A549 (cell line): ENCODE results near the gene SH3BP2.

ENCODE experiments used
- ESRRA ChIP-seq: fragments of 150-350 bp; IDR thresholded peaks from 2 replicates; pipeline ENCODE4 v1.6.1; 2014; ENCODE audit warnings: mild to moderate bottlenecking, low read length, borderline replicate concordance
- GATA3 ChIP-seq: IDR thresholded peaks from 2 replicates; pipeline ENCODE4 v1.6.1; 2012; ENCODE audit warnings: borderline replicate concordance
- JUN ChIP-seq, 2 experiments: fragments of >200 bp; sonication (Bioruptor Twin); formaldehyde crosslinking; IDR thresholded peaks; 2 replicates in 1 of 2; 3 replicates in 1 of 2; pipeline ENCODE4 v1.6.1; 2016 to 2017
- JUNB ChIP-seq: fragments of >200 bp; sonication (Bioruptor Twin); formaldehyde crosslinking; IDR thresholded peaks from 2 replicates; pipeline ENCODE4 v1.6.1; 2016
- POLR2A ChIP-seq: IDR thresholded peaks from 2 replicates; pipeline ENCODE4 v1.6.1; 2012; ENCODE audit warnings: mild to moderate bottlenecking, low read length
- RCOR1 ChIP-seq: fragments of 150-350 bp; IDR thresholded peaks from 2 replicates; pipeline ENCODE4 v1.6.1; 2014; ENCODE audit warnings: antibody characterized with exemption, low read length, low read depth
- TF ChIP-seq, protein P1 (sequence below): fragments of >200 bp; sonication (Bioruptor Twin); formaldehyde crosslinking; IDR thresholded peaks from 3 replicates; pipeline ENCODE4 v1.5.1; 2016
- TF ChIP-seq, protein P2 (sequence below): fragments of 450-650 bp; IDR thresholded peaks from 2 replicates; pipeline ENCODE4 v1.6.1; 2014; ENCODE audit warnings: antibody characterized with exemption
- TF ChIP-seq, protein P3 (sequence below): IDR thresholded peaks from 2 replicates; pipeline ENCODE4 v1.6.1; 2012
- TF ChIP-seq, protein P4 (sequence below): fragments of 200-600 bp; sonication (generic); IDR thresholded peaks from 2 replicates; pipeline ENCODE4 v1.6.1; 2016; ENCODE audit warnings: antibody characterized with exemption, mild to moderate bottlenecking, moderate library complexity

DNA sequence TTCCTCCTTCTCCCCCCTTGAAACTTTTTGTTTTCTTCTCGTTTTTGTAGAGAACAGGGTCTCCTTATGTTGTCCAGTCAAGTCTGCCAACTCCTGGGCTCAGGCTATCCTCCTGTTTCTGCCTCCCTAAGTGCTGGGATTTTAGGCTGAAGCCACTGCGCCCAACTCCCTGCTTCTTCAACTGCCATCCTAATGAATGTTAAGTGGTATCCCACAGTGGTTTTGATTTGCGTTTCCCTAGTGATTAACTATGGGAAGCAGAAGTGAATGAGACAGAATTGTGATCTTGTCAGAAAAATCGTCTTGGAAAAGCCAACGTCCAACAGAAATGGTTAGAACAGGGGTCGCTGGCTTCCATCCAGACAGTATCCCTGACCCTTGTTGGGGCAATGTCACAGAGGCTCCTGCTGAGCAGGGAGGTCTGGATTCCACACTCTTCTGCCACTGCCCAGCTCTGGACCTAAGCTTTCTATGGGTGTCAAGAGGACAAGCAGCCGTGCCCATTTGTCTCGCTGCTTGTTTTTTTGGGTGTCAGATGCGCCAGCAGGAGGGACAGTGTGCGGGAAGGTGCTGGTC, 49.9 kb downstream of the SH3BP2 start:
- TF ChIP-seq, protein P1, sequence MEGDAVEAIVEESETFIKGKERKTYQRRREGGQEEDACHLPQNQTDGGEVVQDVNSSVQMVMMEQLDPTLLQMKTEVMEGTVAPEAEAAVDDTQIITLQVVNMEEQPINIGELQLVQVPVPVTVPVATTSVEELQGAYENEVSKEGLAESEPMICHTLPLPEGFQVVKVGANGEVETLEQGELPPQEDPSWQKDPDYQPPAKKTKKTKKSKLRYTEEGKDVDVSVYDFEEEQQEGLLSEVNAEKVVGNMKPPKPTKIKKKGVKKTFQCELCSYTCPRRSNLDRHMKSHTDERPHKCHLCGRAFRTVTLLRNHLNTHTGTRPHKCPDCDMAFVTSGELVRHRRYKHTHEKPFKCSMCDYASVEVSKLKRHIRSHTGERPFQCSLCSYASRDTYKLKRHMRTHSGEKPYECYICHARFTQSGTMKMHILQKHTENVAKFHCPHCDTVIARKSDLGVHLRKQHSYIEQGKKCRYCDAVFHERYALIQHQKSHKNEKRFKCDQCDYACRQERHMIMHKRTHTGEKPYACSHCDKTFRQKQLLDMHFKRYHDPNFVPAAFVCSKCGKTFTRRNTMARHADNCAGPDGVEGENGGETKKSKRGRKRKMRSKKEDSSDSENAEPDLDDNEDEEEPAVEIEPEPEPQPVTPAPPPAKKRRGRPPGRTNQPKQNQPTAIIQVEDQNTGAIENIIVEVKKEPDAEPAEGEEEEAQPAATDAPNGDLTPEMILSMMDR = no peak
- TF ChIP-seq, protein P2, sequence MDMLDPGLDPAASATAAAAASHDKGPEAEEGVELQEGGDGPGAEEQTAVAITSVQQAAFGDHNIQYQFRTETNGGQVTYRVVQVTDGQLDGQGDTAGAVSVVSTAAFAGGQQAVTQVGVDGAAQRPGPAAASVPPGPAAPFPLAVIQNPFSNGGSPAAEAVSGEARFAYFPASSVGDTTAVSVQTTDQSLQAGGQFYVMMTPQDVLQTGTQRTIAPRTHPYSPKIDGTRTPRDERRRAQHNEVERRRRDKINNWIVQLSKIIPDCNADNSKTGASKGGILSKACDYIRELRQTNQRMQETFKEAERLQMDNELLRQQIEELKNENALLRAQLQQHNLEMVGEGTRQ = no peak
- no peak for TF ChIP-seq ESRRA
- TF ChIP-seq JUN (IDR thresholded peaks at IDR 0.05) = no peak
- TF ChIP-seq, protein P3, sequence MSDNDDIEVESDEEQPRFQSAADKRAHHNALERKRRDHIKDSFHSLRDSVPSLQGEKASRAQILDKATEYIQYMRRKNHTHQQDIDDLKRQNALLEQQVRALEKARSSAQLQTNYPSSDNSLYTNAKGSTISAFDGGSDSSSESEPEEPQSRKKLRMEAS = no peak
- TF ChIP-seq, protein P4, sequence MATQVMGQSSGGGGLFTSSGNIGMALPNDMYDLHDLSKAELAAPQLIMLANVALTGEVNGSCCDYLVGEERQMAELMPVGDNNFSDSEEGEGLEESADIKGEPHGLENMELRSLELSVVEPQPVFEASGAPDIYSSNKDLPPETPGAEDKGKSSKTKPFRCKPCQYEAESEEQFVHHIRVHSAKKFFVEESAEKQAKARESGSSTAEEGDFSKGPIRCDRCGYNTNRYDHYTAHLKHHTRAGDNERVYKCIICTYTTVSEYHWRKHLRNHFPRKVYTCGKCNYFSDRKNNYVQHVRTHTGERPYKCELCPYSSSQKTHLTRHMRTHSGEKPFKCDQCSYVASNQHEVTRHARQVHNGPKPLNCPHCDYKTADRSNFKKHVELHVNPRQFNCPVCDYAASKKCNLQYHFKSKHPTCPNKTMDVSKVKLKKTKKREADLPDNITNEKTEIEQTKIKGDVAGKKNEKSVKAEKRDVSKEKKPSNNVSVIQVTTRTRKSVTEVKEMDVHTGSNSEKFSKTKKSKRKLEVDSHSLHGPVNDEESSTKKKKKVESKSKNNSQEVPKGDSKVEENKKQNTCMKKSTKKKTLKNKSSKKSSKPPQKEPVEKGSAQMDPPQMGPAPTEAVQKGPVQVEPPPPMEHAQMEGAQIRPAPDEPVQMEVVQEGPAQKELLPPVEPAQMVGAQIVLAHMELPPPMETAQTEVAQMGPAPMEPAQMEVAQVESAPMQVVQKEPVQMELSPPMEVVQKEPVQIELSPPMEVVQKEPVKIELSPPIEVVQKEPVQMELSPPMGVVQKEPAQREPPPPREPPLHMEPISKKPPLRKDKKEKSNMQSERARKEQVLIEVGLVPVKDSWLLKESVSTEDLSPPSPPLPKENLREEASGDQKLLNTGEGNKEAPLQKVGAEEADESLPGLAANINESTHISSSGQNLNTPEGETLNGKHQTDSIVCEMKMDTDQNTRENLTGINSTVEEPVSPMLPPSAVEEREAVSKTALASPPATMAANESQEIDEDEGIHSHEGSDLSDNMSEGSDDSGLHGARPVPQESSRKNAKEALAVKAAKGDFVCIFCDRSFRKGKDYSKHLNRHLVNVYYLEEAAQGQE = no peak
- TF ChIP-seq POLR2A = no peak
- no peak for TF ChIP-seq JUNB
- TF ChIP-seq GATA3 = no peak
- no peak for TF ChIP-seq RCOR1
